IMR-90 (cell line): Measurements from ENCODE around the gene GNAI3. TPM values are rescaled to one million over a fixed set of nuclear protein-coding genes. Genes with fewer than 3 reads are reported as not detected.

Source experiments
- ATAC-seq: fragments of 200-7000 bp; cut with Tn5 transposase; 2 replicates; pipeline ENCODE4 v1.9.1; 2020; ENCODE audit warnings: low read depth, mild to moderate bottlenecking, moderate library complexity
- BruUV-seq: library from RNA; stranded (reverse); fragments of 400-500 nt; replicated peaks from 2 replicates; lab custom pipeline; 2021; lab: Mats Ljungman, UMichigan
- CTCF ChIA-PET: fragments of 300-600 bp; formaldehyde crosslinking; extraction: SDS; loops from one replicate; lab custom pipeline; 2021; ENCODE audit warnings: antibody characterized with exemption; lab: Yijun Ruan, JAX
- POLR2A ChIA-PET: fragments of 300-600 bp; sonication (Branson Sonifier 250); formaldehyde crosslinking; loops from one replicate; lab custom pipeline; 2022; ENCODE audit warnings: antibody characterized with exemption; ENCODE audit not compliant: unreplicated experiment; lab: Charles Lee
- DNase-seq: peaks from one replicate; pipeline ENCODE4 v3.0.0; 2013
- H2AFZ ChIP-seq: replicated peaks from 2 replicates; pipeline ENCODE3; 2013; ENCODE audit warnings: low read length, mild to moderate bottlenecking; ENCODE audit not compliant: poor library complexity
- H2AK5ac ChIP-seq: 2 replicates; pipeline ENCODE4 v1.6.1; 2013; ENCODE audit warnings: low read depth, low read length, inconsistent platforms
- H2AK9ac ChIP-seq: replicated peaks from 2 replicates; pipeline ENCODE3; 2013; ENCODE audit warnings: mild to moderate bottlenecking, low read depth, low read length, moderate library complexity; ENCODE audit not compliant: poor library complexity
- H2BK120ac ChIP-seq: 2 replicates; pipeline ENCODE4 v1.6.1; 2013; ENCODE audit warnings: low read depth, low read length, inconsistent platforms
- H2BK15ac ChIP-seq: 3 replicates; pipeline ENCODE4 v1.6.1; 2013; ENCODE audit warnings: low read depth, low read length, inconsistent platforms
- H2BK20ac ChIP-seq: 2 replicates; pipeline ENCODE4 v1.6.1; 2013; ENCODE audit warnings: low read depth, mild to moderate bottlenecking, inconsistent platforms, low read length, moderate library complexity
- H2BK5ac ChIP-seq: 2 replicates; pipeline ENCODE4 v1.6.1; 2013; ENCODE audit warnings: mild to moderate bottlenecking, low read depth, low read length, inconsistent platforms; ENCODE audit not compliant: poor library complexity, severe bottlenecking
- H3K14ac ChIP-seq: replicated peaks from 2 replicates; pipeline ENCODE4 v1.6.1; 2013; ENCODE audit warnings: low read depth, low read length, inconsistent platforms
- H3K18ac ChIP-seq: 2 replicates; pipeline ENCODE4 v1.6.1; 2013; ENCODE audit warnings: low read depth, low read length, control low read depth
- H3K23ac ChIP-seq: 2 replicates; pipeline ENCODE4 v1.6.1; 2013; ENCODE audit warnings: low read depth, low read length, inconsistent platforms
- H3K27ac ChIP-seq: 2 replicates; pipeline ENCODE4 v1.5.1; 2013; ENCODE audit warnings: mild to moderate bottlenecking, control low read depth, low read length; ENCODE audit not compliant: insufficient read depth
- H3K27me3 ChIP-seq: 2 replicates; pipeline ENCODE4 v1.6.1; 2013; ENCODE audit warnings: low read length; ENCODE audit not compliant: control insufficient read depth, insufficient read depth
- H3K36me3 ChIP-seq: 2 replicates; pipeline ENCODE4 v1.6.1; 2013; ENCODE audit warnings: low read length, mixed read lengths; ENCODE audit not compliant: control insufficient read depth, insufficient read depth
- H3K4ac ChIP-seq: 2 replicates; pipeline ENCODE4 v1.6.1; 2013; ENCODE audit warnings: low read depth, low read length, inconsistent platforms
- H3K4me1 ChIP-seq: 2 replicates; pipeline ENCODE4 v1.6.1; 2013; ENCODE audit warnings: low read length, mixed read lengths; ENCODE audit not compliant: control insufficient read depth, insufficient read depth
- H3K4me2 ChIP-seq: 2 replicates; pipeline ENCODE4 v1.6.1; 2013; ENCODE audit warnings: low read depth, mild to moderate bottlenecking, control low read depth, low read length, moderate library complexity
- H3K4me3 ChIP-seq: 2 replicates; pipeline ENCODE4 v1.5.1; 2013; ENCODE audit warnings: low read depth, mild to moderate bottlenecking, control low read depth, low read length, moderate library complexity; ENCODE audit not compliant: insufficient read depth
- H3K56ac ChIP-seq: 2 replicates; pipeline ENCODE4 v1.6.1; 2013; ENCODE audit warnings: low read length, inconsistent platforms; ENCODE audit not compliant: insufficient read depth; ENCODE audit errors: extremely low read depth
- H3K79me1 ChIP-seq, 2 experiments: 2 replicates each; pipeline ENCODE4 v1.6.1; 2013; ENCODE audit warnings: low read length in 2 of 2, inconsistent platforms in 1 of 2, low read depth in 1 of 2
- H3K9ac ChIP-seq: 2 replicates; pipeline ENCODE4 v1.6.1; 2013; ENCODE audit warnings: low read depth, low read length, control low read depth
- H3K9me1 ChIP-seq: 2 replicates; pipeline ENCODE4 v1.6.1; 2013; ENCODE audit warnings: low read length, inconsistent platforms; ENCODE audit not compliant: insufficient read depth
- H3K9me3 ChIP-seq: 2 replicates; pipeline ENCODE4 v1.6.1; 2013; ENCODE audit warnings: low read length; ENCODE audit not compliant: control insufficient read depth, insufficient read depth
- H4K20me1 ChIP-seq: 2 replicates; pipeline ENCODE4 v1.6.1; 2013; ENCODE audit warnings: low read length, inconsistent platforms; ENCODE audit not compliant: insufficient read depth
- H4K5ac ChIP-seq: 2 replicates; pipeline ENCODE4 v1.6.1; 2013; ENCODE audit warnings: mild to moderate bottlenecking, low read depth, low read length, control low read depth
- H4K8ac ChIP-seq, 2 experiments: 2 replicates each; pipeline ENCODE4 v1.6.1; 2013; ENCODE audit warnings: low read depth in 2 of 2, low read length in 2 of 2, control low read depth in 1 of 2, inconsistent platforms in 1 of 2
- H4K91ac ChIP-seq: 2 replicates; pipeline ENCODE4 v1.6.1; 2013; ENCODE audit warnings: low read depth, low read length, inconsistent platforms; ENCODE audit not compliant: insufficient read depth
- MAFK ChIP-seq: IDR thresholded peaks from 2 replicates; pipeline ENCODE4 v1.6.1; 2012; ENCODE audit warnings: low read depth, low read length, improper control_type of control experiment
- MXI1 ChIP-seq: IDR thresholded peaks from 2 replicates; pipeline ENCODE4 v1.6.1; 2012; ENCODE audit warnings: low read depth, mild to moderate bottlenecking, low read length, moderate library complexity, borderline replicate concordance
- WGBS, 2 experiments: methylation state at CpG; one replicate each; pipeline versions ENCODE4 v1.1.5 to v1.1.7; 2013; ENCODE audit warnings: missing lambda C conversion rate in 2 of 2; ENCODE audit not compliant: insufficient read length in 1 of 2; ENCODE audit errors: extremely low coverage in 2 of 2; 5-methylcytosine and 5-hydroxymethylcytosine counted together
- dilution Hi-C: fragments of 300-500 bp; cut with HindIII; formaldehyde crosslinking; loops from one replicate; pipeline ENCODE4 v1.14.3; 2018; ENCODE audit warnings: low sequenced_read_pairs; ENCODE audit not compliant: unreplicated experiment
- in situ Hi-C: fragments of 300-500 bp; cut with MboI; formaldehyde crosslinking; loops from 3 replicates; pipeline ENCODE4 v1.14.3; 2019; ENCODE audit warnings: low sequenced_read_pairs, inconsistent platforms, mixed read lengths
- intact Hi-C: fragments of 100-400 bp; cut with micrococcal nuclease; formaldehyde crosslinking; loops from 2 replicates; pipeline ENCODE4 v1.10.0; 2022
- polyA plus RNA-seq, 3 experiments: library from polyadenylated mRNA; depleted of rRNA; stranded (reverse); fragments of >200 nt; gene quantifications; 2 replicates each; pipeline ENCODE4 v1.2.3, GENCODE V29; 2012; ENCODE audit warnings: low replicate concordance in 1 of 3
- total RNA-seq: library from RNA; depleted of rRNA; stranded (reverse); fragments of >200 nt; gene quantifications from 2 replicates; pipeline ENCODE4 v1.2.3, GENCODE V29; 2012

GNAI3 gene
- total and polyA plus RNA-seq, 2 of the 4 experiments (the other 2 are of a cell fraction), result 5.9 to 14.9 TPM

- Histone ChIP-seq H3K4ac (no peak overlapping the region), H4K8ac (no peak overlapping the region), H3K9me3 (no peaks in the 10 kb centered on the region), H2BK120ac (no peak overlapping the region), H2AK9ac (no peak overlapping the region), H4K91ac (no peak overlapping the region), H3K4me1 (peaks cover 7% of the 10 kb centered on the region), H3K79me1 (peaks cover 17 to 74% of the 10 kb centered on the region in 2 experiments), H3K18ac (no peak overlapping the region), H3K4me3 (no peak overlapping the region), H3K23ac (no peak overlapping the region), H2AK5ac (no peak overlapping the region), H3K9ac (no peak overlapping the region), H2BK20ac (no peak overlapping the region), H3K14ac (no peak overlapping the region), H3K27ac (no peak overlapping the region), H4K20me1 (peaks cover 86% of the 10 kb centered on the region), H3K9me1 (peaks cover 16% of the 10 kb centered on the region), H2BK15ac (no peak overlapping the region), H3K36me3 (no peaks in the 10 kb centered on the region), H2AFZ (no peak overlapping the region), H2BK5ac (no peak overlapping the region), H3K56ac (no peak overlapping the region), H4K5ac (no peak overlapping the region), H3K4me2 (no peak overlapping the region), H3K27me3 (no peaks in the 10 kb centered on the region)
- POLR2A ChIA-PET, result no interaction called here
- no peak for TF ChIP-seq MXI1
- no peak for TF ChIP-seq MAFK
- WGBS, 2 experiments, result no CpG with 5 or more reads among the region's 4 CpGs
- ATAC-seq (no peak), DNase-seq (no peak)
- intact Hi-C loops, result no loop called here
- dilution Hi-C loops, result no loop called here
- in situ Hi-C loops, result no loop called here
- no TSS peak for BruUV-seq
- CTCF ChIA-PET, result interaction anchor here (0.6 to 0.9 kb wide), 3 partner anchors 8 to 205 kb away, joined by 3 read pairs; no protein-coding TSS in a partner anchor
Measured at GRCh38 chr1:109567877-109568672, 19.7 kb downstream of the GNAI3 start.
